DMS 273 (cell line): ENCODE measurements around the gene SPRR2G.
"Not testable (repeated sequence)": the region's sequence is repeated elsewhere in the genome, so short reads cannot be mapped to it uniquely, and the experiment has no call there.

Experiments used
- DNase-seq: peaks from one replicate; lab custom pipeline; 2025; ENCODE audit not compliant: unreplicated experiment; lab: John Stamatoyannopoulos, UW

The SPRR2G gene

DNA sequence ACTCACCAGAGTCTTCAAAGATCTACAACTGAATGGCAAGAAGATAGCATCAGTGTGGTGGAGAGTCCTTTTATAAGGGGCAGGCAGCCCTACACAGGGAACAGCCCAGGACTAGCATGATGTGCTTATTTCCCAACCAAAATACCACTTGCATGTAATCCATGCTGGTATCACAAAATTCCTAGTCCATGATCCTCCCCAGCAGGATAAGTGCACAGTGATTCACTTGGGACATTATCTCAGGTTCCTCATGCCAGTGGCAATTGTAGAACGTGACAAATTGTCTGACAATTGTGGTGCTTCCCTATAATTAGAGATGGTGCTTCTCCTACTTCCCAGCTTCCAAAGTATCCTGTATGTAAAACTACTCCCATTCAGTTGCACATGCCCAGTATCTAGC, at the start of gene SPRR2G:
Gene SPRR2G, minus strand, starts transcription at position 45 of the 400 bp plus-strand sequence. CDS start 780 bp downstream, outside the sequence.
- DNase-seq, result no peak

DNA sequence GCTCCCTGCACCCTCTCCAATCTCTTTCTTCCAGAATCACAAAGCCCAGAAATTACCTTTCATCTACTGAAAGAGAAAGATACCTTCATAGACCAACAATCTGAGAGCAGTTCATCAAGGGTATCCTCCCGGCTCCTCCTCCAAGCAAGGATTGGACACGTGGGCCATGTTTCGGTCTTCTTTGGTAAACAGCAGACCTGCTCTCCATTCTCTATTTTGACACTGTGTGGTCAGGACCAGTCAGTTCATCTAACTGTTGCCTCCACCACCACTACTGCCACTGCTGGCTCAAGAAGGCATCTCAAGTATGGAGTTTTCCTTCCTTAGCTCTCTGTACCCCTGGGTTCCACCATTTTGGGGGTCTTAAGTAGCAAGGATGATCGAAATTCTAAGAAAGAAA, 44.5 kb upstream of the SPRR2G start:
- DNase-seq, result no peak

DNA sequence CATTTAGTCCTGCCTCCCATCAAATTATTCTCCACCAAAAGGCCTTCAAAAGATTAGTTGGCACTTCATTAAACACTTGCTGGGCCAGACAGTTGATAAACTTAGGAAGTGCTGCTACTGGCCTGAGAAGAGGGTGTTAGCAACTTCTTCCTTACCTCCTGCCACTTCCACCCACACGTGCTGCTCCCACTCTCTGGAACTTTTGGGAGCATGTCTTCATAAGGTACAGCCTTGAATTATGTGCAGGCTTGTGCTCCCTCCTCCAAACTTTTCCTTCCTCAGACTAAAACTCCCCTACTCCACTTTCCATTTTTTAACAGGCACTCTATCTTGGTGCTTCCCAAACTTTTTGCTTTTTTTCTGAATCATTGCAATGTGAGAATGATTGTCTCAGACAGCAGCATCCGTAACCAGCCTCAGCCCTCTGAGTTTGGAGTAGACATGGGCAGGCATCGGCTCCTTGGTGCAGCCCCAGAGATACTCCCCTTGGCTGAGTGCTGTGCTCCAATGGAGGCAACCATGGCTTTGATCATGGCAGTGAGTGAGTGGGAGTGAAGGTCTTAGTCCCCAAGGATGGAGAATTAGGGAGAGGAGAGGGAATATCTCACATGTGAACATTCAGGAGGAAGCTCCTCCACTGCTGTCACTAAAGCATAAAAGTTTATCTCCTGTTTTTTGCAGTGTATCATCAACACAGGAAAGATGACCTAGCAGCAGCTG, 43.8 kb upstream of the SPRR2G start:
- DNase-seq, result no peak

DNA sequence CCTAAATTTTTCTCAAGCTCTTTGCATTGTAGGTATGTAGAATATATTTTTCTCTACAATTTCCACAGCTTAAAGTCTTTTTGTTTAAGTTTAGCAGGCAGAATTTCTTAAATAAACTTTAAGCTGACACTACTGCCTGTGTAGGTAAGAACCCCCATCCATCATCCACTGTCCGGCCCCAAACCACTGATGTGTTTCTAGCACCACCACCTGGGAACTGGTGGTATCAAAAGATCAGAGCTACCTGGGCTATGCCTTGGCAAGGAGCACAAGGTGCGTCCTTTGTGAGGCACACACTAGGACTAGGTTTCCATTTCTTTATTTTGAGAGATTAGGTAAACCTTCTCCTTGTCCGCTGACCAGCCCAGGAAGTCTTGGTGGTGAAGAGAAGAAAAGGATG, 42.0 kb upstream of the SPRR2G start:
- DNase-seq, result peak; percentile 25

DNA sequence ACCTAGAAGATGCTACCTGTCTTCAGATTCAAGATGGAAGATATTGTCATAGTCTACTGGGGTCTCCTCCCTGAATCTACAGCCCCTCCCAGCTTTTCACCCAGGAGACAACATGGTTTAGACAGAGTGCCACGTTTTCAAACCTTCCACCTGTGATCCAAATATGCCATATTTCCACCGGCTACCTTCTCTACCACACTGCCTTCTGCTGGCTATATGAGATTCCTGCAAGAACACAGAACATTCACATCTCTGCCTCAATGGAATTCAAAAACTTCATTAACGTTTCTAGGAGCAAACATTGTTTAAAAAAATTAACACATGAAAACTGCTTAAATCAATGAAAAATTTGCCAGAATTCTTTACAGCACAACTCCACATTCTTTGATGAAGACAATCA, 39.7 kb upstream of the SPRR2G start:
- DNase-seq, result no peak

DNA sequence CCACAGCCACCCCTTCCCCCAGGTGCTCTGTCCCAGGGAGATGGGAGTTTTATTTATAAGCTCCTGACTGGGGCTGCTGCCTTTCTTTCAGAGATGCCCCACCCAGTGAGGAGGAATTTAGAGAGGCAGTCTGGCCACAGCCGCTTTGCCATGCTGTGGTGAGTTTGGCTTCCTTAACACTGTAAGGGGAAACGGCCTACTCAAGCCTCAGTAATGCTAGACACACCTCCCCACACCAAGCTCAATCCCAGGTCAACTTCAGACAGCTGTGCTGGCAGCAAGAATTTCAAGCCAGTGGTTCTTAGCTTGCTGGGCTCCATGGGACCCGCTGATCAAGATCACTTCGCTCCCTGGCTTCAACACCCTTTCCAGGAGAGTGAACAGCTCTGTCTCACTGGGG, 37.6 kb upstream of the SPRR2G start:
- not testable (repeated sequence) for DNase-seq

DNA sequence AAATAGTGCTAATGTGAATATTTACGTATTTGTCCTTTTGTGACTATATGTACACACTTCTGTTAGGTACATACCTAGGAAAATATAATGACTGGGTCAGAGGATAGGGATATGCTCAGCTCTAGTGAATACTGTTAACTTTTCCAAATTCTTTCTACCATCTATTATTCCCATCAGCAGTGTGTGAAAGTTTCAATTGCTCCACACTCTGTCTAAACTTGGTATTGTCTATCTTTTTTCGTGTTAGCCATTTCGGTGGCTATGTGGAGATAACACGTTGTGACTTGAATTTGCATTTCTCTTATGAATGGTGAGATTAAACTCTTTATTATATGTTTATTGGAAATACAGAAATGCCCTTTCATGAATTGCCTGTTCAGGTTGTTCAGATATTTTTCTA, 29.9 kb upstream of the SPRR2G start:
- no peak for DNase-seq

DNA sequence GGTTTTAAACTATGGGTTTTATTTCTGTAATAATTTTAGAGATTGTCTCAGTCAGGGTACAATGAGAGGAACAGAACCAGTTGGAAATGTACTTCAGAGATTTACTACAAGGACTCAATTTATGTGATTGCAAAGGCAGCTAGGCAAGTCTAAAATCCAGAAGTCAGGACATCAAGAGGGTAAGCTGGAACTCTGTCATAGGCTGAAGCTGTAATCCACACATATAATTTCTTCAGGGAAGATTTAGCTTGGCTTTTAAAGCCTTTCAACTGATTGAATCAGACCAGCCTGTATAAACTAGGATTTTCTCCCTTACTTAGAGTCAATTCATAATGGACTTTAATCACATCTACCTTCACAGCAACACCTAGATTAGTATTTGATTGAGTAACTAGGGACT, 28.2 kb upstream of the SPRR2G start:
- DNase-seq, result no peak

DNA sequence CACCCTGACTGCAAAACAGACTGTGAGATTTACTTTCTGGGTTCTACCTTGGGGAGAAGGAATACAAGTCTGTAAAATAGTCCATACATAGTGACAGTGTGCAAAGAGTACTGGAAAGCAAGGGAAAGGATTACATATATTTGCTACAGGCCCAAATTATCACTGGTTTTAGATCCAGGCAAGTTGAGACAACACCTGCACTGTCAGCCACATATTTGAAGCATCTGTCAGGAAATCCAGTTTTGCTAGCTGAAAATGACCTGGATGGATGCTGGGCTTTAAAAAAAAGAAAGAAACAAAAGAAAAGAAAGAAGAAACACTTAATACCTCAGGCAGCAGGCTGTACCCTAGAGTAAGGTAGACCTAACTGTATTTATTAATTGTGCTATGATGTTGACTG, 23.9 kb upstream of the SPRR2G start:
- DNase-seq, result no peak

DNA sequence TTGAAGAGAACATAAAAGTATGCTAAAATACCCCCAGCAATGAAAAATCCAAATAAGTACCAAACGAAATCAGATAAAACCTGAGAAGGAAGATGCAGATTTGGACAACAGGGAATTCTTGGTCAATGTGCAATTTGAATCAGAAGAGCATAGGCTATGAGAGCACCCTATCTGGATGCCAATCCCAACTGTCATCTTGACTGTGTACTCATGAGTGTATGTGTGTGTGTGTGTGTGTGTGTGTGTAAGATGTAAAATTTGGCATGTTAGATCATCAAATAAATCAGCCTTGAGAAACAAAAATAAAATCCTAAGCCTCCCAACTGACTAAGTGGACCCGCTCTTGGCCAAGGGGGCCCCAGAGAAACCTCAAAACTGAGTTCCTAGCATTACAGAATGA, 18.0 kb upstream of the SPRR2G start:
- no peak for DNase-seq

DNA sequence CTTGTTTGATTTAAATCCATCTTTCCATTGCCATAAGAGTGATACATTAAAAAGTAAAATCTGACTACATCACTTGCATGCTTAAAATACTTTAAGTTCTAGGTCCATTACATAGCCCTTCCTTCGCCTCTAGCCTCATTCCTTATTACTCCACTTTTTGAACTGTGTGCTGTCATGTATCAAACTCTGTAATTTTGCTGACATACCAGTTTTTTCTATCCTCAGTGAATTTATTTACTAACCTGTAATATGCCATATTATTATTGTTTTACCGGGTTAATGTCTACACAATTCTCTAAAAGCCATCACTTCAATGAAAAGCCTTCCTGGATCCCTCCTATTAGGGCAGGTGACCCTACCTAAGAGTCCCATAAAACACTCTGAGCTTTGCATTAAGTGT, 4.9 kb upstream of the SPRR2G start:
- DNase-seq, result no peak

DNA sequence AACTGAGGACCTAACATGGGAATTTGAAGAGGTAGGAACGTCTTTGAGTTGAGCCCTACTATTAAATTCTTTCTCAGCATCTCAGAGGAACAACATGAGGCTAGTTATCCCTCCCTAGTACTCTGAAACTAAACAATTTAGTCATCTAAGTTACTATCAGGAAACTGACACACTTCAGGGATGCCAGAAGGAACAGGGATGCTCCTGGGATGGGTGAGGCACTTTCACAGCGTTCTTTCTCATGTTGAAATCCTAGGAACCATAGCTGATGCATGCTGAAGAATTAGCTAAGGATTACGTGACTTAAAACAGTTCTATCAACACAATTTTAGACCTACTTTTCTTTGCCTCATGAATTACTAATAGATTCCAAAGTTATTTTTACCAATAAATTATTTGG, 1.8 kb upstream of the SPRR2G start:
- DNase-seq, result no peak

DNA sequence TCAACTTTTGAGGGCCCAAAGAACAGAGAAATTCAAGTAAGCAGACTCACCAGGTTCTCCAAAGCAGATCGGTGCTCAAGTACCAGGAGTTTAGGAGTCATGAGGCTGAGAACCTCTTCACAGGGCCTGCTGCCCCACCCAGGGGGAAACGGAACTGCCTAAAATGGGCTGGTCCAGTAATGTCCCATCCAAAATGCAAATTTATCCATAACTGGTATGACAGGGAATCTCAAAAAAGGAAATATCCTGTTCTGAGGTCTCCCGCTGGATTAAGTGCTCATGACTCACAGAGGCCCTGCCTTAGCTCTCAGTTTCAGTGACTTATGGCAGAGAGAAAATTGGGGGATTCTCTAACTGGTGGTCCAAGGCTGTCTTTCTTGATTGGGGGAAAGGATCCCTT, 9.3 kb downstream of the SPRR2G start:
- DNase-seq, result no peak

DNA sequence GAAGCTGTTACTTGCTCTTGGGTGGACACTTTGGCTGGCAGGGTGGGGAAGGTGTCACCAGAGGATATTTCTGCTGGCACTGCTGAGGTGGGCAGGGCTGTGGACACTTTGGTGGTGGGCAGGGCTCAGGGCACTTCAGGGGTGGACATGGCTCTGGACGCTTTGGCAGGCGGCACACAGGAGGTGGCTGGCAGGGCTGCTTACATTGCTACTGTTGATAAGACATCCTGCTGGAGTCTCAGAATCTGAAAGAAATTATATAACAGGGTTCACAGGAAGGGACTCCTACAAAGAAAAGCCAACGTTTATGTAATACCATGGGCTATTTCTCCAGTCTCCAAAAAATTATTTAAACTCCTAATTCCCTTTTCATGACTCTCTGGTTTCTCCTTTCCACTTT, 10.2 kb downstream of the SPRR2G start:
- DNase-seq, result no peak

DNA sequence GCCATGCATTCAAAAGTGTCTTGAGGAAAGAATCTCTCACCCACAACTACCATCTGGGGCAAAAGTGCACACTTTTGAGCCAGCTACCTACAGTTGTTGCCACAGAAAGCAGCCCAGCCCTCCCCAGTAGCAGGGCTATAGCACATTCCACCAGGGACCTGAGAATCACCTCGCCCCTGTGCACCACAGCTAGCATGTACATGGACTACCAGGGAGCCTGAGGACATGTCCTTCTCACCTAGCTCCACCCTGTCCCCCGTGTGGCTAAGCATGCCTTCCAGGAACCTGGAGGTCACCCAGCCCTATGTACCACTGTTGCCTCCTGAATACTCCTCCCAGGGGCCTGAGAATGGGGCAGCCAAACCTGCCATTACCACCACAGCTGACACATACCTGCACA, 16.9 kb downstream of the SPRR2G start:
- DNase-seq, result no peak

DNA sequence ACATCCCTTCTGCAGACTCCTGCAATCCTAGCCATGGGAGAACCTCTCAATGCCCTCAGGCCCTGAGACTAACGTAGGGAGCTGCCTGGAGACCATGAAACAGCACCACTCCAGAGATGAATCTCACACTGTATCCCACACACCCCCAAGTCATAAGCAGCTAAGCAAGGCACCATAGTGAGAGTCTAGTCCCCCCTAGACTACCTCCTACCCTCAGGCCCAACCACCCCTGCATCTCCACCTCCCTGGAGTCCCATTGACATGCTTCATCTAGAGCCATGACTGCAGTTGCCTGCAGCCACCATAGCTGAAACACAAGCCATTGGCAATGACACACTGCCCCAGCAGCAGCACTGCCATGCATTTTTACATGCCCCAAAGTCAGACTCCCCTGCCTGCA, 17.4 kb downstream of the SPRR2G start:
- no peak for DNase-seq

DNA sequence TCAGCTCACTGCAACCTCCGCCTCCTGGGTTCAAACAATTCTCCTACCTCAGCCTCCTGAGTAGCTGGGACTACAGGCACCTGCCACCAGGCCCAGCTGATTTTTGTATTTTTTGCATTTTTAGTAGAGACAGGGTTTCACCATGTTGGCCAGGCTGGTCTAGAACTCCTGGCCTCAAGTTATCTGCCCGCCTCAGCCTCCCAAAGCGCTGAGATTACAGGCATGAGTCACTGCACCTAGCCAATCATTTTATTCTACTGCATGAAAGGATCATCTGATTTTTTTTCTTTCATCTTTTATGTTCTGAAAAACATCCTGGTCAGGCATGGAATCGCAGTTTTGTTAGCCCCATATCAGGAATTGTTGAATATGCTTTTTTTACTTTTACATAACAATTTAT, 22.0 kb downstream of the SPRR2G start:
- not testable (repeated sequence) for DNase-seq

DNA sequence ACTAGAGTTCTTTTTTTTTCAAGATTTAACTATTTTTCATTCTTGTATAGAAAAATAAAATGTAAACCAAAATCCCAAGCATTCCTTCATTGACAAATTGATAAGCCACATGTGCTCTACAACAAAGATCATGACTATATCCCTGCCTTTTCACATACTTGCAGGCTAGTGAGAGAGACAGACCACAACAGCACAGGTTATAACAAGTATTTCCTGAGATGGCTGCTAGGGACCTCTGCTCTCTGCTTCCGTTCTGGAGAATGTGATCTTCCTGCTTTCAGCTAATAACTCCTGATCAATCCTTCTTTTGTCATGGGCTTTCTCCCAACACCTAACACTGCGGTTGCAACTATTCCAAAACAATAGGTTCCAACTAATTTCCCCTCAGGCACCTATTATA, 23.4 kb downstream of the SPRR2G start:
- no peak for DNase-seq

DNA sequence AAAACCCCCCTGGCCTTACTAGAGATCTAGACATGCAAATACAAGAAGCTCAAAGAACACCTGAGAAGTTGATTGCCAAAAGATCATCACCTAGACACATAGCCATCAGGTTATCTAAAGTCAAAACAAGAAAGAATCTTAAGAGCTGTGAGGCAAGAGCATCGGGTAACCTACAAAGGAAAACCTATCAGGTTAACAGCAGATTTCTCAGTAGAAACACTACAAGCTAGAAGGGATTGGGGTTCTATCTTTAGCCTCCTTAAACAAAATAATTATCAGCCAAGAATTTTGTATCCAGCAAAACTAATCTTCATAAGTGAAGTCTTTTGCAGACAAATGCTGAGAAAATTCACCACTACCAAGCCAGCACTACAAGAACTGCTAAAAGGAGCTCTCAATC, 25.2 kb downstream of the SPRR2G start:
- no peak for DNase-seq

DNA sequence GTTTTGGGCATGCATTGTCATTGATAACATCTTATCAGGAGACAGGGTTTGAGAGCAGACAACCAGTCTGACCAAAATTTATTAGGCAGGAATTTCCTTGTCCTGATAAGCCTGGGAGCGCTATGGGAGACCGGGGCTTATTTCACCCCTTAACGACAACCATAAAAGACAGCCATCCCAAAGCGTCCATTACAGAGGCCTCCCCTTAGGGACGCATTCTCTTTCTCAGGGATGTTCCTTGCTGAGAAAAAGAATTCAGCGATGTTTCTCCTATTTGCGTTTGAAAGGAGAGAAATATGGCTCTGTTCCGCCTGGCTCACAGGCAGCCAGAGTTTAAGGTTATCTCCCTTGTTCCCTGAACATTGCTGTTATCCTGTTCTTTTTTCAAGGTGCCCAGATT, 26.9 kb downstream of the SPRR2G start:
- not testable (repeated sequence) for DNase-seq

DNA sequence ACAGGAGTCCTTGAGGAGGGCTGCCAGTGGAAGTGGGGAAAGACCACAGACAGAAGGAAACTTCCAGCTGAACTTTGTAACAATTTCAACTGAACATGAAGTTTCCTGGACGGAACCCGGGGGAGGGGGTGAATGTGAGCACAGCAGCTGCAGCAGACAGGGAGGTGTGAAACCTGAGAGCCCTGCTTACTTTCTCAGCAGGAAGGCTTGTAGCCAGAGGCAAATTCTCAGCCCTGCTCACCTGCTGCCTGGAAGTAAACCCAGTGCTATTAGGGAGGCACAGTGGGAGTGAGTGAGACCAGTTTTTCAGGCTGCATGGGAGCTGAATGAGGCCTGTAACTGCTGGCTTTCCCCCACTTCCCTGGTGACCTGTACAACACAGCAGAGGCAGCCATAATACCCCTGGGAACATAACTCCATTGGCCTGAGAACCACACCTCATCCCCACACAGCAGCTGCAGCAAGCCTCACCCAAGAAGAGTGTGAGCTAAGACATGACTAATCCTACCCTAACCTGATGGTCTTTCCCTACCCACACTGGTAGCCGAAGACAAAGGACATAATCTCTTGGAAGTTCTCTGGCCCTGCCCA, 27.8 kb downstream of the SPRR2G start:
- DNase-seq, result peak; percentile 18

DNA sequence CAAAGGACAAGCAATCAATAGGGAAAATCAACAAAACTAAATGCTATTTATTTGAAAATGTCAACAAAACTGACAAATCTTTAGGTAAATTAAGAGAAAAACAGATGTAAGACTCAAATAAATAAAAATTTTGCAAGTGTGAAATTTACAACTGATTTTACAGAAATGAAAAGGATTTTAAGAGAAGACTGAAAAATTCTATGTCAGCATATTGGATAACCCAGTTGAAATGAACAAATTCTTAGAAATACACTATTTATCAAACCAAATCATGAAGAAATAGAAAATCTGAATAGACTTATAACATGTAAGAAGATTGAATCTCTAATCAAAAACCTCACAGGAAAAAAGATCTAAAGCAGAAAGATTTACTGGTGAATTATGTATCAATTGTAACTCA, 29.7 kb downstream of the SPRR2G start:
- no peak for DNase-seq

DNA sequence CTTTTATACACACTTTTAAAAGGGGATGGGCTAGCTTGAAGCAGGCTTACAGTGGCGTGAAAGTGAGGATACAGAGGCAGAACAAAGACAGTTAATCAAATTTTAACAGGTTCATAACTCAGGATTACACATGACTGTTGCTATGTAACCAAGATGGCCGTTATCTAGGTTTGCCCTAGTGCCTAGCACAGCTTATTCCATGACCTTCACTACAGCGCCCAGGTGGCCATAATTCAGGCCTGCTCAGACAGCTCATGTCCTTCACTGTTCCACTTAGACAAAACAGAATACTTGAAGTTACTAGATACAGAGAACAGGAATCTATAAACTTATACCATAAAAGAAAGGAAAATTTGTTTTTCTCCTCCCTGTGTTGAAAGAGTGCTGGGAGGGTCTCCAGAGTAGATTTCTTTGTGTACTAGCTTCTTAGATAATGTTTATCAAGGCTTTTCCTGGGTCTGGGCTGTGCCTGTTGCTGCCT, 31.2 kb downstream of the SPRR2G start:
- no peak for DNase-seq
